ENCODE results near the gene ACTR3.

ACTR3 gene

DNA sequence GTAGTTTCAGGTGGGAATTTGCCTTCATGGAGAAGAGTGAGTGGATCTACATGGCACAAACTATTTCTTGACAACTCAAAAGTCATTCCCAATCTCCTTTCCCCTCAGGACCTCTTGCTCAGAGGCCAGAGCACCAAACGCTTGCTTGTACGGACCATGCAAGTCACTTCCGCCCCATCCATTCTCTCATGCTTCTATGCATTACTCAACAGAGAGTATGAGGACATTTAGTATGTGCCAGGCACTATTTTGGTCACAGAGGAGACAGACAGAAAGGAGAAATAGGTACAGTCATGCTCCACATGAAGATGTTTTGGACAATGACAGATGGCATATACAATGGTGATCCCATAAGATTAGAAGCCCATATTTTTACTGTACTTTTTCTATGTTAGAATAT is 117.5 kb downstream of the ACTR3 start:
- no peak for DNase-seq

GRCh38 chr2:114008720-114009119 is 118.8 kb downstream of the ACTR3 start:
- no peak for DNase-seq

- DNase-seq, result no peak
Observed at GRCh38 chr2:114009205-114009944, 119.5 kb downstream of the ACTR3 start.

- DNase-seq, result no peak
Observed at GRCh38 chr2:114010001-114010400, 120.1 kb downstream of the ACTR3 start.

- DNase-seq, result no peak
Observed at GRCh38 chr2:114011713-114012112, 121.8 kb downstream of the ACTR3 start.

All from NCI-H1105 treated with DMSO at 0.1 percent for 48 hours (cell line).